Liver (tissue), 3 donors: ENCODE results near the gene AMPD3.

ENCODE experiments used
- HNF4G ChIP-seq: IDR thresholded peaks from 2 replicates; pipeline ENCODE4 v1.6.1; 2016; ENCODE audit warnings: antibody characterized with exemption
- JUND ChIP-seq, 2 donors: IDR thresholded peaks; 2 replicates each; pipeline ENCODE4 v1.6.1; 2016; ENCODE audit warnings: antibody characterized with exemption in 2 of 2
- RXRA ChIP-seq, 2 donors: IDR thresholded peaks; 2 replicates each; pipeline ENCODE4 v1.6.1; 2017 to 2018; ENCODE audit warnings: antibody characterized with exemption in 2 of 2, mild to moderate bottlenecking in 1 of 2
- SP1 ChIP-seq: IDR thresholded peaks from 2 replicates; pipeline ENCODE4 v1.6.1; 2018; ENCODE audit warnings: antibody characterized with exemption, mild to moderate bottlenecking
- YY1 ChIP-seq: IDR thresholded peaks from 2 replicates; pipeline ENCODE4 v1.6.1; 2016; ENCODE audit warnings: antibody characterized with exemption, mild to moderate bottlenecking
- TF ChIP-seq, protein P1 (sequence below): fragments of 150-350 bp; IDR thresholded peaks from 2 replicates; pipeline ENCODE4 v1.5.1; 2017; ENCODE audit warnings: improper control_type of control experiment, low read depth, low read length; ENCODE audit not compliant: missing input control
- TF ChIP-seq, protein P2 (sequence below): IDR thresholded peaks from 2 replicates; pipeline ENCODE4 v1.6.1; 2016; ENCODE audit warnings: antibody characterized with exemption, mild to moderate bottlenecking
- TF ChIP-seq, protein P3 (sequence below): IDR thresholded peaks from 2 replicates; pipeline ENCODE4 v1.6.1; 2016; ENCODE audit warnings: antibody characterized with exemption
- donor health status: healthy.
- donor health status: healthy.

DNA sequence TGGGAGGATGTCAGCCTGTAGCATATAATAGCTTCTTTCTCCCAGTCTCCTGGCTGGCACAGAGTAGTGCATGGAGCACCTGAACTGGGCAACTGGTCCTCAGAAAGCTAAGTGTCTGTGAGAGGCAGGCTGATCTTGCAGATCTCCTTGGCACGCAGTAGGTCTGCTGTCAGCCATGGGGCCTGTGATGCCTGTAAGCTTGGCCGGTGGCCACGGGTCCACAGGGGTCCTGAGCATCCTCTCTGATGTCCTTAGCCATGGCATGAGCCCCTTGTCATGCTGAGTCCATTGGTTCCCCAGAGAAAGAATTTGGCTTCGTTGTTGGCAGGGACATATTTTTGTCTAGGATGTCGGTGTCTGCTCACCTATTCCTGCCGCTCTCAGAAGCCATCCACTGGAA is 25.0 kb downstream of the AMPD3 start:
- TF ChIP-seq, protein P1, sequence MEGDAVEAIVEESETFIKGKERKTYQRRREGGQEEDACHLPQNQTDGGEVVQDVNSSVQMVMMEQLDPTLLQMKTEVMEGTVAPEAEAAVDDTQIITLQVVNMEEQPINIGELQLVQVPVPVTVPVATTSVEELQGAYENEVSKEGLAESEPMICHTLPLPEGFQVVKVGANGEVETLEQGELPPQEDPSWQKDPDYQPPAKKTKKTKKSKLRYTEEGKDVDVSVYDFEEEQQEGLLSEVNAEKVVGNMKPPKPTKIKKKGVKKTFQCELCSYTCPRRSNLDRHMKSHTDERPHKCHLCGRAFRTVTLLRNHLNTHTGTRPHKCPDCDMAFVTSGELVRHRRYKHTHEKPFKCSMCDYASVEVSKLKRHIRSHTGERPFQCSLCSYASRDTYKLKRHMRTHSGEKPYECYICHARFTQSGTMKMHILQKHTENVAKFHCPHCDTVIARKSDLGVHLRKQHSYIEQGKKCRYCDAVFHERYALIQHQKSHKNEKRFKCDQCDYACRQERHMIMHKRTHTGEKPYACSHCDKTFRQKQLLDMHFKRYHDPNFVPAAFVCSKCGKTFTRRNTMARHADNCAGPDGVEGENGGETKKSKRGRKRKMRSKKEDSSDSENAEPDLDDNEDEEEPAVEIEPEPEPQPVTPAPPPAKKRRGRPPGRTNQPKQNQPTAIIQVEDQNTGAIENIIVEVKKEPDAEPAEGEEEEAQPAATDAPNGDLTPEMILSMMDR: no peak
- TF ChIP-seq HNF4G: no peak
- TF ChIP-seq, protein P2, sequence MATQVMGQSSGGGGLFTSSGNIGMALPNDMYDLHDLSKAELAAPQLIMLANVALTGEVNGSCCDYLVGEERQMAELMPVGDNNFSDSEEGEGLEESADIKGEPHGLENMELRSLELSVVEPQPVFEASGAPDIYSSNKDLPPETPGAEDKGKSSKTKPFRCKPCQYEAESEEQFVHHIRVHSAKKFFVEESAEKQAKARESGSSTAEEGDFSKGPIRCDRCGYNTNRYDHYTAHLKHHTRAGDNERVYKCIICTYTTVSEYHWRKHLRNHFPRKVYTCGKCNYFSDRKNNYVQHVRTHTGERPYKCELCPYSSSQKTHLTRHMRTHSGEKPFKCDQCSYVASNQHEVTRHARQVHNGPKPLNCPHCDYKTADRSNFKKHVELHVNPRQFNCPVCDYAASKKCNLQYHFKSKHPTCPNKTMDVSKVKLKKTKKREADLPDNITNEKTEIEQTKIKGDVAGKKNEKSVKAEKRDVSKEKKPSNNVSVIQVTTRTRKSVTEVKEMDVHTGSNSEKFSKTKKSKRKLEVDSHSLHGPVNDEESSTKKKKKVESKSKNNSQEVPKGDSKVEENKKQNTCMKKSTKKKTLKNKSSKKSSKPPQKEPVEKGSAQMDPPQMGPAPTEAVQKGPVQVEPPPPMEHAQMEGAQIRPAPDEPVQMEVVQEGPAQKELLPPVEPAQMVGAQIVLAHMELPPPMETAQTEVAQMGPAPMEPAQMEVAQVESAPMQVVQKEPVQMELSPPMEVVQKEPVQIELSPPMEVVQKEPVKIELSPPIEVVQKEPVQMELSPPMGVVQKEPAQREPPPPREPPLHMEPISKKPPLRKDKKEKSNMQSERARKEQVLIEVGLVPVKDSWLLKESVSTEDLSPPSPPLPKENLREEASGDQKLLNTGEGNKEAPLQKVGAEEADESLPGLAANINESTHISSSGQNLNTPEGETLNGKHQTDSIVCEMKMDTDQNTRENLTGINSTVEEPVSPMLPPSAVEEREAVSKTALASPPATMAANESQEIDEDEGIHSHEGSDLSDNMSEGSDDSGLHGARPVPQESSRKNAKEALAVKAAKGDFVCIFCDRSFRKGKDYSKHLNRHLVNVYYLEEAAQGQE: no peak
- no peak for TF ChIP-seq JUND (IDR thresholded peaks at IDR 0.05)
- TF ChIP-seq SP1: no peak
- no peak for TF ChIP-seq RXRA (IDR thresholded peaks at IDR 0.05)
- TF ChIP-seq YY1: no peak
- TF ChIP-seq, protein P3, sequence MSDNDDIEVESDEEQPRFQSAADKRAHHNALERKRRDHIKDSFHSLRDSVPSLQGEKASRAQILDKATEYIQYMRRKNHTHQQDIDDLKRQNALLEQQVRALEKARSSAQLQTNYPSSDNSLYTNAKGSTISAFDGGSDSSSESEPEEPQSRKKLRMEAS: no peak
